Umbilical cord (tissue), 2 donors: ENCODE results near the gene EPHA6. TPM values are rescaled to one million over a fixed set of nuclear protein-coding genes. Genes with fewer than 3 reads are reported as not detected.
A peak's percentile ranks its signal among the peaks of the same experiment; 100 is the strongest.

Experiments used
- DNase-seq: peaks from one replicate; pipeline ENCODE4 v3.0.0-alpha.2; 2015; ENCODE audit warnings: low spot score
- total RNA-seq: library from RNA; depleted of rRNA; stranded (reverse); fragments of >200 nt; gene quantifications from one replicate; pipeline ENCODE4 v1.2.3, GENCODE V29; 2014; ENCODE audit warnings: low replicate concordance; ENCODE audit not compliant: insufficient read depth

EPHA6 gene
- total RNA-seq, 1 donor from 2014 or later: 1.4 TPM

GRCh38 chr3:97148931-97149330 lies 334.5 kb downstream of the EPHA6 start:
- no peak for DNase-seq

GRCh38 chr3:97161169-97161568 lies 346.8 kb downstream of the EPHA6 start:
- no peak for DNase-seq

- DNase-seq: no peak
Observed at GRCh38 chr3:97177242-97177641, 362.8 kb downstream of the EPHA6 start.

GRCh38 chr3:97181704-97182103 lies 367.3 kb downstream of the EPHA6 start:
- DNase-seq: no peak

- DNase-seq: no peak
Observed at GRCh38 chr3:97187771-97188170, 373.4 kb downstream of the EPHA6 start.

GRCh38 chr3:97189835-97190234 lies 375.4 kb downstream of the EPHA6 start:
- DNase-seq: no peak

- DNase-seq: no peak
Observed at GRCh38 chr3:97197083-97197482, 382.7 kb downstream of the EPHA6 start.

GRCh38 chr3:97197830-97198229 lies 383.4 kb downstream of the EPHA6 start:
- no peak for DNase-seq

GRCh38 chr3:97200387-97200786 lies 386.0 kb downstream of the EPHA6 start:
- no peak for DNase-seq

GRCh38 chr3:97201814-97202213 lies 387.4 kb downstream of the EPHA6 start:
- DNase-seq: no peak

GRCh38 chr3:97228966-97229365 lies 414.6 kb downstream of the EPHA6 start:
- no peak for DNase-seq

GRCh38 chr3:97230486-97230885 lies 416.1 kb downstream of the EPHA6 start:
- no peak for DNase-seq

GRCh38 chr3:97232393-97233034 lies 418.1 kb downstream of the EPHA6 start:
- DNase-seq: peak; percentile 84

- DNase-seq: no peak
Observed at GRCh38 chr3:97235179-97235578, 420.8 kb downstream of the EPHA6 start.

- DNase-seq: peak; percentile 5
Observed at GRCh38 chr3:97235611-97236315, 421.4 kb downstream of the EPHA6 start.

GRCh38 chr3:97241417-97241816 lies 427.0 kb downstream of the EPHA6 start:
- no peak for DNase-seq

GRCh38 chr3:97245201-97245910 lies 431.0 kb downstream of the EPHA6 start:
- DNase-seq: no peak

GRCh38 chr3:97256060-97256459 lies 441.7 kb downstream of the EPHA6 start:
- no peak for DNase-seq

- no peak for DNase-seq
Observed at GRCh38 chr3:97257942-97258697, 443.7 kb downstream of the EPHA6 start.

- DNase-seq: no peak
Observed at GRCh38 chr3:97259263-97259662, 444.9 kb downstream of the EPHA6 start.

- DNase-seq: no peak
Observed at GRCh38 chr3:97264180-97264579, 449.8 kb downstream of the EPHA6 start.
